Activated CD4-positive, alpha-beta T cell treated with anti-CD3 and anti-CD28 coated beads, Interleukin-2, Interleukin-4, amounts not matched to agents 100 ng/mL and 50 ng/mL, durations not matched to agents 16 hours and 8 hours (primary cell): ENCODE data around the gene SLC25A14.

Source experiments
- DNase-seq: peaks from one replicate; pipeline ENCODE4 v3.0.0-alpha.2; 2020; ENCODE audit warnings: low spot score

The SLC25A14 gene

DNA sequence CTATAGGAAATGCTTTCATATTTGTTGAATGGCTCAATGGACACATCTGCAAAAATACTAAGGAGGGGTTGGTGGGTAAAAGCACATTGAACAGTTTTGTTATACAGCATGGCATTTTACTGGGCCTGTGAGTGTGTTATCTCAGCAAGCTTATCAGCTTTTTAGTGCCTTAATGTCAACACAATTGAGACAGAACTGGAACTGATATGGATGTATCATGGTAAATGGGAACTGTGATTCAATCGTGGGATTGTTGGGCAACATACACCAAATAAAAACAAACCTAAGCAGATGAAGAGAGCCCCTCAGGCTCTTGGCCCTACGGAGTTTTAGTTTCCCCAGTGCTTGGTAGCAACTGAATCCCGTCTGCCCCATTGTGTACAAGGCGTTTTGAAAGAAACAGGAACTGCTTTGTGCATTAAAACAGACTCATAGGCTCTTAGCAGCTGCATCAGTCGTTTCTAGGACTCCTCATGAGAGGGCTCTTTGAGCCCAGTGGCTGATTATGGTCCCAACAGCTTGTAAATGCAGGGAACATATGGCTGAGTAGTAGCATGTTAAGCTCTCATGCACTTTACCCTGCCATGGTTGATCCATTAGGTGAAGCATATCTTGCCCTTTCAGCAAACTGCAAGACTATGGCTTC is 38.4 kb downstream of the SLC25A14 start:
- DNase-seq = no peak

DNA sequence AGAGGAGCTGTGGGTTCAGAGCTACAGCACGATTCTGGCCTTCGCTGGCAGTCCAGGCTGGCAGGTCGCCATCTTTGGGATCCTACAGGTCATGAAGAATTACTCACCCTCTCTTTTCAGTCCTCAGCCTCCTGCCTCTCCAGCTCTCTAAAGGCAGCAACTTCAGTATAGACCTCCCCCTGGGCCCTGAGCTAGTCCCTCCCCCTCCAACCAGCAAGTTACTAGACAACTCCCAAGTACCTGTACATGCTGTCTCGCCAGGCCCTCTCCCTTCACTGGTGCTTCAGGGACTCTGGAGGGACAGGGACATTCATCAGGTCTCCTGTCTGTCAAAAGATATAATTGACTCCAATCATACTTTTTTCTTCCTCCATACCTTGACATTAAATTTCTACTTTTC is 45.8 kb downstream of the SLC25A14 start, which contains the start of gene GPR119:
Gene GPR119, minus strand, starts transcription at position 155 of the 400 bp plus-strand sequence. CDS start 227 bp downstream, outside the sequence.
- DNase-seq = no peak

DNA sequence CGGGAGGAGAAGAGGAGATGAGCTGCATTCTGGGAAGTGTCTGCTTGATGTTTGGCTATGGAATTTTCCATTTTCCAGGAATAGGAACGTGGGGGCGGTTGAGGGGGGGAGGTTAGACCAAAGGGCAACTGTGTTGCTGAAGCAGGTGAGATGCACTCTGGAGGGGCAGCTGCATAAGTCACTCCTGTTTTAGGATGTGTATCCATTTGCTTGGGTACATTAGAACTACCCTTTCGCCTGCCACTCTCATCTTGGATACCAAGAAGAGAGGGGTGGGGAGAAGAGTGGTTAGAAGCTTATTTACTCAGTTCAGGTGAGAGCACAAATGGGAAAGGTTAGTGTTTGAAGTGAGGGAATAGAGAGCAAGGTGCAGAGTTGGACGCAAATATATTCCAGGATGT is 46.7 kb downstream of the SLC25A14 start:
- no peak for DNase-seq

DNA sequence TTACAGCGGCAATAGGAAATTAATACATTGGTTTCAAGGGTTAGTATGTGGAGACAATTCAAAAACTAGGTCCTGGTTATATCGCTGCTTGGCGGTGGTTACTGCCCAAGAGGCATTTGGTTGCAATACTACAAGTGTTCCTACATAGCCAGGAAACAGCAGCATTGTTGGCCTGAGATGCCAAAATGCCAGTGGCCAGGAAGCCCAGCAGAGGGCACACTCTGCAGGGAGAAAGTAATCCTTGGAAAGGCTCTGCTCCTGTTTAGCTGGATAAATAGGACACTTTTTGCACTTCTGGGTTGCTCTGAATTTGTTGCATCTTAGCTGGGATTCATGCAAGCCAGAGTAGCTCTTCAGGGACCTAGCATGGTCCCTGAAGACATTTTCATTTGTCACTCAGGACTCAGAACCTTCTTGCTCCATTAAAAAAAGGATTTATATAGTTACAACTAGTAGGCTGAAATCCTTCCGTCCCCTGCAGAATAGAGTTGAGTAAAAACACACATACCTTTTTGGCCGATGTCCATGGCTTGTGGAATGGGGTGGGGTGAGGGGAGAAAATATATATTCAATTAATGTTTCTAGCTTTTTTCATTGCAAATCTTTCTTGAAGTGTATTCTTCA is 53.8 kb downstream of the SLC25A14 start:
- DNase-seq = no peak

DNA sequence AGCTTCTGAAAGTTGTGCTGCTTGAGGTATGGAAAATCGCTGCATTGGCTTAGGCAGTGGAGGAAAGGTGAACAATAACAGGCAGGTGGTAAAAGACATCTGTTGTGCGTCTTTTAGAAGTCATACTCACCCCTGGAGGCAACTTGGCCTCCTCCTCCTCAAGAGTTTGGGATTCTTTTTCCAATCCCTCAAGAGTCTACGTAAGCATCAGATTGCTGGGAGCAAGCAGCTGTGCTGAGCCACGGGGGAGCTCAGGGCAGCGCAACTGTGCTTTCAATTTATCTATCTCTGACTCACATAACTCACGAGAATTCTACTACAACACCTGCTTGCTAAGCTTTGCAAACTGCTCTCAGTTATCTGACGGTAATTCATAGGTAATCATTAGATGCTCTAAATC is 55.6 kb downstream of the SLC25A14 start:
- no peak for DNase-seq

DNA sequence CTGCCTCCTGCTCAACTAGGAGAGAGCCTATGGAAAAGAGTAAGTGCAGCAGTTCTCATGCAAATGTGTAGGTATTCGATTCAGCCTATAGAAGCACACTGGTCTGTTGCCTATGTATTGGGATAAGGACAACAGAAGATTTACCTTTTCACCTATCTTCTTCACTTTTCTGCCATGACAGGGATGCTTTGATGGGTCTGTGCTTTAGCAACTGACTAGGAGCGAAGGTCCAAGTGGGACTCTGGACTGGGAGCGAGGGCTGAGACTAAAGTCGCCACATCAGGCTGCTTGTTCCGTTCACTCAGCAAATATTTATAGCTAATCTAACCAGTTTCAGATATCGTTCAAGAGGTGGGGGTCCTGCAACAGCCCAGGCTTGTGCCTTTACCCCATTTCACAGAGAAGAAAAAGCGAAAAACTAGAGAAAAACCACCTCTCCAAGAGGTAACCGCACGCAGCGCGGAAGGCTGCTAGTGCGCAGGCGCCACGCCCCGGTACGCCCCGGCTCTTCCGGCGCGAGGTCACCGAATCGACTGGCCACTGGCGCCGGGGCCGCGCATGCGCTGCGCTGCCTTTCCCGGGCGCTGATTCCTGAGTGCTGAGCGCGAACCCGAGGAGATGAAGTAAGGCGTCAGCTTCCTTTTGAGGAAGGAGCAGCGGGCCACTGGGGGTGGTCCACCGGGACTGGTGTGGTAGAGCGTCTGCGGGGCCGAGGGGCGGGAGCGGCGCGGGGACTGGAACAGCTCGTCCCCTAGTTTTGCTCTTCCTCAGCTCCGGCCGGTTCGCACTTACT is 61.9 kb downstream of the SLC25A14 start, which contains the start of gene RBMX2:
Gene RBMX2, plus strand, starts transcription at position 573 of the 793 bp plus-strand sequence. Its CDS starts 46 bp downstream, at position 619.
- peak; percentile 61 for DNase-seq

DNA sequence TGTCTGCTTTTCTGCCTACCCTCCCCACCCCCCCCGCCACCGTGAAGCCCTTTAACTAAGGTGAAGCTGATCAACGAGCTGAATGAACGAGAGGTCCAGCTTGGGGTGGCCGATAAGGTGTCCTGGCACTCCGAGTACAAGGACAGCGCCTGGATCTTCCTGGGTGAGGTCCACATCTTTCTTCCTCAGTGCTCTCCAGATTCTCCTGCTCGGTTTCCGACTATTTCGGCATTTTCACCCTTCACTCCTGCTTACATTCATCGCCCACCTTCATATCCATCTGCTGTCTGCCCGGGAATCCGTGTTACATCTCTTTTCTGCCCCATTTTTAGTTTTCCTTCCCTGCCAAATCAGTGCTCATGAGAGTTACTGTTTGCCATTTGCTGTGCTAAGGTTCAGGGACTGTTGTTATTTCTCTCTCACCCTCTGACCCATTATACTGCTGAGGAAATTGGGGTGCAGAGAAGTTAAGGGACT is 62.5 kb downstream of the SLC25A14 start:
- DNase-seq = no peak

DNA sequence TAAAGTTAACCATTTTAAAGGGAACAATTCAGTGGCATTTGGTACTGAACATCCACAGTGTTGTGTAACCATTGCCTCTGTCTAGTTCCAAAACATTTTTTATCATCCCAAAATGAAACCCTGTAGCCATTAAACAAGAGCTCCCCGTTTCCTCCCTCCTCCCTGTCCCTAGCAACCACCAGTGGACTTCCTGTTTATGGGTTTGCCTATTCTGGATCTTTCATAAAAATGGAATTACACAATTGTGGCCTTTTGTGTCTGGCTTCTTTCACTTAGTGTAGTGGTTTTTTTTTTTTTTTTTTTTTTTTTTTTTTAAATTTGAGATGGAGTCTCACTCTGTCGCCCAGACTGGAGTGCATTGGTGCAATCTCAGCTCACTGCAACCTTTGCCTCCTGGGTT is 73.7 kb downstream of the SLC25A14 start:
- DNase-seq = no peak

DNA sequence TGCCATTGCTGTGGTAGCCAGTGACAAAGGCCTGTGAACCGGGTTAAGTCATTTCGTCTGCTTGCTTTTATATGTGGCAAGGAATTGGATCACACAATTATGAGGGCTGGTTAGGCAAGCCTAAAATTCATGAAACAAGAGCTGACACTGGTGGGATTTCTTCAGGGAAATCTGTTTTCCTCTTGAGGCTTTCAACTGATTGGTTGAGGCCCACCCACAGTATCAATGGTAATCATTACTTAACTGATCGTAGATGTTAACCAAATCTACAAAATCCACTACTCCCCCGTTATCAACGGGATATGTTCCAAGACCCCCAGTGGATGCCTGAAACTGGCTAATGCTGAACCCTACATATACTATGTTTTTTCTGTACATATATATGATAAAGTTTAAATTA is 75.1 kb downstream of the SLC25A14 start:
- DNase-seq = no peak

DNA sequence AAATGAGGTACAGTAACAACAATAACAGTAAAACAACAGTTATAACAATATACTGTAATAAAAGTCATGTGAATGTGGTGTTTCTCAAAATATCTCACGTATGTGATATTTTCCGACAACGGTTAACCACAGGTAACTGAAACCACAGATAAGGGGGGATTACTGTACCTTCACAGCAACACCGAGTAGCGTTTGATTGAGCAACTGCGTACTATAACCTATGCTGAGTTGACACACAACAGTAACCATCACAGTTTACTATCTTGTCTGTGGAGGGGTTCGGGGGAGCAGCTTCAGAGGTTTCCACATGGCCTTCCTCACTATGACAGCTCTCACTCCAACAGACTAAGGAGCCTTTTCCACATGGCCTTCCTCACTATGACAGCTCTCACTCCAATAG is 75.5 kb downstream of the SLC25A14 start:
- DNase-seq = peak; percentile 10

DNA sequence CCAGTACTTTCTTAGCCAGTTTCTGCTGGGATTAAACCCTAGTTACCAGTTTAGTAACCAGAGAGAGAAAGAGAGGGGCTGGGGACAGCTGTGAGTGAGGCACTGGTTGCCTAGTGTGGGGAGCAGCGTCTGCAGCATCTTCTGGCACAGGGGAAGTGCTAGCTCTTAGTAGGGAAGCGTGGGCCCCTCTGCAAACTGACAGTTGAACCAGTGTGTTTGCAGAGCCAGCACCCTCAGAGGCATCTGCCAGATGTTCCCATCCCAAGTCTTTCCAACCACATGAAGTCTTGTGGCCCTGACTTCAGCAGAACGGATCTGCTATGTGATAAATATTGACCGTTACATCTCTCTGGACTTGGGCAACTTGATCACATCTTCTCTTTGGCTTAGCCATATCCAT is 77.1 kb downstream of the SLC25A14 start:
- no peak for DNase-seq

DNA sequence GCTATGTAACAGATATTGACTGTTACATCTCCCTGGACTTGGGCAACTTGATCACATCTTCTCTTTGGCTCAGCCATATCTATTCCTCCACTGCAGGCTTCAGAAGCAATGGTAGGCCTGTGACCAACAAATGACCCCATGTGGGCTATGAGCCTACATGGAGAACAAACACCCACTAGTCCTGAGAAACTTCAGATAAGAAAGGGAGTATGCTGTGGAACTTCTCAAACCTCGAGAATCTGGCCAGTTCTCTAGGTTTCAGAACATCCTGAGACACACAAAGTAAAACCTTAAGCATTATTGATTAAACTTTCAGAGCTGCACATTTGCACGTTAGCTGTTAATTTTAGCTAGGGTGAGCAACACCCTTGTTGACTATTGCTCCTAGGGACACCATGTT is 78.3 kb downstream of the SLC25A14 start:
- DNase-seq = no peak

DNA sequence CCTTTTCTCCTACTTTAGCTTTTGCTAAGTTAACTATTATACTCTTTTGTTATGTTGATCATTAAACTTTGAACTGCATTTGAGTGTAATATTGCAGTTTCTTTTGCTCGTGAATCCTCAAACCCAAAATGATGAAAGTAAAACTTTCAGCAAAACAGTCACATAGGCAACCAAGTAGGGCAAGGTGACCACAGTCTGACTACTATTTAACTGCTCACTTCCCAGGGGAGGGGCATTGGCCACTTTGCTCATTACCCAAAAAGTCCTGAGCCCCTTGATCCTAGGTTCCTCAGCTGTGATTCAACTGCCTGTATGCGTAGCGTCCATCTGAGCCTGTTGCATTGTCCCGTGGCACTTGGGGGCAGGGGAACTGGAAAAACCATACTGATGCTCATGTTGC is 79.0 kb downstream of the SLC25A14 start:
- DNase-seq = no peak

DNA sequence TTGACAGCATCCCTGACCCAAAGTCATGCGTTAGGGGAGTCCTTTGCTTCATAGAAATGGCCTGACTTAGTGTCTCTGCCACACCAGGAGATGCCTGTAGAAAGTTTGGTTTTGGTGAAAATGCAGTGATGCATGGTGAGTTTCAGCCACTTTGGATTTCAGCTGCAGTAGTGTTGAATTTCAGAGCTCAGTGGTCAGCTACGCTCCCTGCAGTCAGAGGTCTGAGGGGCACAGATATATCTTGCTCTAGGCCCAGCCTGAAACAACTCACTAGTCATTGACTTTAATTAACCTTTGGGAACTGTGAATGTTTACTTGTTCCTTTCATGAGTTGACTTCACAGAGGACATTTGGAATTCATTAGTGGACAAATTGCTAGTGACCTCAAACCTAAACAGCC is 79.5 kb downstream of the SLC25A14 start:
- DNase-seq = no peak
